Esophagus squamous epithelium (tissue), 5 donors: ENCODE results near the gene N4BP2L2. TPM values are rescaled to one million over a fixed set of nuclear protein-coding genes. Genes with fewer than 3 reads are reported as not detected.
A peak's percentile ranks its signal among the peaks of the same experiment; 100 is the strongest.

Experiments
- DNase-seq: peaks from one replicate; lab custom pipeline; 2025; lab: John Stamatoyannopoulos, UW
- H3K27ac ChIP-seq, 4 donors: fragments of 200-600 bp; sonication (generic); one replicate each; pipeline ENCODE4 v1.5.1; 2016 to 2019; ENCODE audit warnings: mild to moderate bottlenecking in 1 of 4
- H3K27me3 ChIP-seq, 4 donors: fragments of 200-600 bp; sonication (generic); 1 replicate in 3 of 4; 2 replicates in 1 of 4; pipeline versions ENCODE4 v1.5.1 to v1.6.0; 2017 to 2021; ENCODE audit warnings: antibody characterized with exemption in 1 of 4
- H3K36me3 ChIP-seq, 3 donors: fragments of 200-600 bp; sonication (generic); one replicate each; pipeline ENCODE4 v1.5.1; 2016 to 2019
- H3K4me1 ChIP-seq, 3 donors: fragments of 200-600 bp; sonication (generic); one replicate each; pipeline ENCODE4 v1.5.1; 2017 to 2019
- H3K4me3 ChIP-seq, 4 donors: fragments of 200-600 bp; sonication (generic); 1 replicate in 3 of 4; 2 replicates in 1 of 4; pipeline ENCODE4 v1.5.1; 2016 to 2019; ENCODE audit warnings: mild to moderate bottlenecking in 2 of 4, moderate library complexity in 1 of 4
- H3K9me3 ChIP-seq, 3 donors: fragments of 200-600 bp; sonication (generic); one replicate each; pipeline ENCODE4 v1.5.1; 2016 to 2019
- POLR2A ChIP-seq, 4 donors: fragments of 450-650 bp; IDR thresholded peaks; one replicate each; pipeline ENCODE4 v1.6.1; 2017; ENCODE audit warnings: antibody characterized with exemption in 4 of 4, mild to moderate bottlenecking in 4 of 4, moderate library complexity in 3 of 4
- WGBS, 2 donors: methylation state at CpG; one replicate each; pipeline ENCODE4 v1.1.5; 2018; 5-methylcytosine and 5-hydroxymethylcytosine counted together
- intact Hi-C: fragments of 100-400 bp; cut with DNase I; formaldehyde crosslinking; loops from one replicate; pipeline ENCODE4 v1.15.0; 2022
- total RNA-seq, 4 donors: library from RNA; depleted of rRNA; stranded (reverse); fragments of >200 nt; gene quantifications; one replicate each; pipeline ENCODE4 v1.1.0, GENCODE V29; 2016
- TF ChIP-seq, protein P1 (sequence below), 6 experiments: fragments of 450-650 bp in 4 of 6; fragments of 200-600 bp in 2 of 6; sonication (generic) in 2 of 6; IDR thresholded peaks; one replicate each; pipeline ENCODE4 v1.5.1; 2016 to 2019; ENCODE audit warnings: antibody characterized with exemption in 6 of 6, mild to moderate bottlenecking in 4 of 6, moderate library complexity in 4 of 6
- donor health status: DM: yes; HTN: yes; CAD: no.

Gene N4BP2L2
- total RNA-seq, 4 donors from 2014 or later = 32.8 to 136 (median 50.3) TPM

DNA sequence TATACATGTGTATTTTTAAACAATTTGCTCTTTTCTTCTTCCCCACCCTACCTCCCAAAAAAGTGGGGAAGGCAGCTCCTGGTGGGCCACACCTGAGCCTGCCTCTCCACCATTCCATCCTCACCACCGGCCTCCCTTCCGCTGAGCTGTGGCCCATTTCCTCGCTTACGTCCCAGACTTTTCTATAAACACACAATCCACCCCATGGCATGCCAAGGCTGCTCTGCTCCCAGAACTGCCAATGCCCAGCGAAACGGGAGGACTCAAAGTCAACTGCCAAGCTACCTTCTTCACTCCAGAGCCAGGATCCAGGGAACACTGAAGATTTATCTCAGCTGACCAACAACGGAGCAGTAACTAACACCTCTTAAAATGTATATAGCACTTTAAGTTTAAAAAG is 113.4 kb downstream of the N4BP2L2 start:
- Histone ChIP-seq H3K4me1 (peaks cover 3 to 39% (median 17%) of the 10 kb centered on the region in 3 donors), H3K9me3 (no peaks in the 10 kb centered on the region), H3K27ac (no peak overlapping the region), H3K4me3 (no peak overlapping the region), H3K27me3 (no peaks in the 10 kb centered on the region), H3K36me3 (peaks cover 0 to 6% (median 0%) of the 10 kb centered on the region in 3 donors)
- intact Hi-C loops = no loop called here
- TF ChIP-seq, protein P1, sequence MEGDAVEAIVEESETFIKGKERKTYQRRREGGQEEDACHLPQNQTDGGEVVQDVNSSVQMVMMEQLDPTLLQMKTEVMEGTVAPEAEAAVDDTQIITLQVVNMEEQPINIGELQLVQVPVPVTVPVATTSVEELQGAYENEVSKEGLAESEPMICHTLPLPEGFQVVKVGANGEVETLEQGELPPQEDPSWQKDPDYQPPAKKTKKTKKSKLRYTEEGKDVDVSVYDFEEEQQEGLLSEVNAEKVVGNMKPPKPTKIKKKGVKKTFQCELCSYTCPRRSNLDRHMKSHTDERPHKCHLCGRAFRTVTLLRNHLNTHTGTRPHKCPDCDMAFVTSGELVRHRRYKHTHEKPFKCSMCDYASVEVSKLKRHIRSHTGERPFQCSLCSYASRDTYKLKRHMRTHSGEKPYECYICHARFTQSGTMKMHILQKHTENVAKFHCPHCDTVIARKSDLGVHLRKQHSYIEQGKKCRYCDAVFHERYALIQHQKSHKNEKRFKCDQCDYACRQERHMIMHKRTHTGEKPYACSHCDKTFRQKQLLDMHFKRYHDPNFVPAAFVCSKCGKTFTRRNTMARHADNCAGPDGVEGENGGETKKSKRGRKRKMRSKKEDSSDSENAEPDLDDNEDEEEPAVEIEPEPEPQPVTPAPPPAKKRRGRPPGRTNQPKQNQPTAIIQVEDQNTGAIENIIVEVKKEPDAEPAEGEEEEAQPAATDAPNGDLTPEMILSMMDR (IDR thresholded peaks at IDR 0.05) = no peak
- no peak for TF ChIP-seq POLR2A (IDR thresholded peaks at IDR 0.05)
- no peak for DNase-seq
- WGBS, 2 donors = 86 to 90% methylated on average over 7 of the region's 7 CpGs

DNA sequence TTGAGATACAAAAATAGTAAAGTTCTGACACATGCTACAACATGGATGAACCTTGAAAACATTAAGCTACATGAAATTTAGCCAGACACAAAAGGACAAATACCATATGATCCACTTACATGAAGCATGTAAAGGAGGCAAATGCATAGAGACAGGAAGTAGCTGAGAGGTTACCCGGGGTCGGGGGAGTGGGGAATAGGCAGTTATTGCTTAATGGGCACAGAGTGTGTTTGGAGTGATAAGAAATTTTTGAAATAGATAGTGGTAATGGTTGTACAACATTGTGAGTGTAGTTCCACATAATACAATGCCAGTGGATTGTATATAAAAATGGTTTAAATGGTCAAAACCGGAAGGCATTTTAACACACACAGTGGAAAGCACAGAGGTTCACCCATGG is 115.0 kb downstream of the N4BP2L2 start:
- H3K27ac ChIP-seq = no peak overlapping the region
- intact Hi-C loops = no loop called here
- 80 to 81% methylated on average over 3 of the region's 3 CpGs for WGBS, 2 donors
- H3K4me3 ChIP-seq = no peak overlapping the region
- peaks cover 0 to 11% (median 0%) of the 10 kb centered on the region in 3 donors for H3K36me3 ChIP-seq
- no peaks in the 10 kb centered on the region for H3K27me3 ChIP-seq
- no peak for DNase-seq
- TF ChIP-seq, protein P1 (IDR thresholded peaks at IDR 0.05) = no peak
- no peak for TF ChIP-seq POLR2A (IDR thresholded peaks at IDR 0.05)
- peaks cover 2 to 31% (median 11%) of the 10 kb centered on the region in 3 donors for H3K4me1 ChIP-seq
- H3K9me3 ChIP-seq = no peaks in the 10 kb centered on the region

DNA sequence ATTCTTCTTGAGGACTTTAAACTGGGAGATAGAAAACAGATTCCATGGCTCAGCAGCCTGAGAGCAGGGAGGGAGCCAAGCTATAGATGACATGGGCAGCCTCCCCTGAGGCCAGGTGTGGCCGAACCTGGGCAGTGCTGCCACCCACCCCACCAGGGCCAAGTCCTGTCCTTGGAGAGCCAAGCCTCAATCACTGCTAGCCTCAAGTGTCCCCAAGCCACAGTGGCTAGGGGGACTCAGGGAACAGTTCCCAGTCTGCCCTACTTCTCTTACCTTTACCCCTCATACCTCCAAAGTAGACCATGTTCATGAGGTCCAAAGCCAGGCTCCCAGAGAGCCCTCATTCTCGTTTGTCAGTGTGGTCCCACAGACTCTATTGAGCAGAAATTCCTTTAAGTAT is 118.7 kb downstream of the N4BP2L2 start:
- WGBS, 2 donors = 91% methylated on average over 1 of the region's 2 CpGs
- TF ChIP-seq, protein P1 (IDR thresholded peaks at IDR 0.05) = no peak
- no peak for TF ChIP-seq POLR2A (IDR thresholded peaks at IDR 0.05)
- no peak for DNase-seq
- Histone ChIP-seq H3K27ac (no peak overlapping the region), H3K36me3 (peaks cover 0 to 11% (median 0%) of the 10 kb centered on the region in 3 donors), H3K4me3 (no peak overlapping the region), H3K4me1 (peaks cover 0 to 5% (median 0%) of the 10 kb centered on the region in 3 donors), H3K27me3 (no peaks in the 10 kb centered on the region), H3K9me3 (no peaks in the 10 kb centered on the region)
- intact Hi-C loops = no loop called here

DNA sequence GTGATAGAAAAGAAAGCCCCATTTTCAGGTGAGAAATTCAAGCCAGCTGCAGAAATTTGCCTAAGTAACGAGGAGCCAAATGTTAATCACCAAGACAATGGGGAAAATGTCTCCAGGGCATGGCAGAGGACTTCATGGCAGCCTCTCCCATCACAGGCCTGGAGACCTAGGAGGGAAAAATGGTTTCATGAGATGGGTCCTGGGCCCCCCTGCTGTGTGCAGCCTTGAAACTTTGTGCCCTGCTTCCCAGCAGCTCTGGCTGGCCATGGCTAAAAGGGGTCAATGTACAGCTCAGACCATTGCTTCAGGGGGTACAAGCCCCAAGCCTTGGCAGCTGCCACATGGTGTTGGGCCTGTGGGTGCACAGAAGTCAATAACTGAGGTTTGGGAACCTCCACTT is 120.6 kb downstream of the N4BP2L2 start:
- 85 to 88% methylated on average over 1 of the region's 1 CpG for WGBS, 2 donors
- intact Hi-C loops = no loop called here

DNA sequence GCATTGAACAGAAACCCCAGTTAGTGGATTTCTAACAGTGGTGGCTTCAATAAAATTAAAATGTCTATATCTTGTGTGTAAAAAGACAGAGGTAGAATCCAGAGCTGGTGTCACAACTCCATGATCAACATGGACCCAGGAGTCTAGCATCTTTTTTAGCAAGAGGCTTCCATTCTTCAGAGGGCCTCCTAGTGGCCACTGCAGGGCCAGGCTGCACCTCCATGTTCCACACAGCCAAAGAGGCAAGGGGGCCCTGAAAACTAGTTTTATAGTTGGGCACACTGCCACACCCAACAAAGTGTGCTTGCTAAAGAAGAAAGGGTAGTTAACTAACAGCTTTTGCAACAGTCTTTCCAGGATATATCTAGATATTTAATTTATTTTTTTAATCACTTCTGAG is 123.6 kb downstream of the N4BP2L2 start:
- Histone ChIP-seq H3K36me3 (peaks cover 0 to 3% (median 0%) of the 10 kb centered on the region in 3 donors), H3K9me3 (no peaks in the 10 kb centered on the region), H3K27me3 (no peaks in the 10 kb centered on the region), H3K27ac (no peak overlapping the region), H3K4me3 (no peak overlapping the region), H3K4me1 (peaks cover 0 to 4% (median 0%) of the 10 kb centered on the region in 3 donors)
- TF ChIP-seq, protein P1 (IDR thresholded peaks at IDR 0.05) = peak in 3 of 6 experiments; percentile 25 to 42 (median 32)
- TF ChIP-seq POLR2A (IDR thresholded peaks at IDR 0.05) = no peak
- intact Hi-C loops = no loop called here
- DNase-seq = no peak

More for the DNA sequence above, 120.6 kb downstream of the N4BP2L2 start:
- Histone ChIP-seq H3K36me3 (peaks cover 0 to 11% (median 0%) of the 10 kb centered on the region in 3 donors), H3K9me3 (no peaks in the 10 kb centered on the region), H3K27ac (no peak overlapping the region), H3K4me1 (no peaks in the 10 kb centered on the region), H3K27me3 (no peaks in the 10 kb centered on the region), H3K4me3 (no peak overlapping the region)
- no peak for DNase-seq
- no peak for TF ChIP-seq POLR2A (IDR thresholded peaks at IDR 0.05)
- TF ChIP-seq, protein P1 (IDR thresholded peaks at IDR 0.05) = no peak
